ENCODE results near the gene ERICH6B.

- TF ChIP-seq CTCF (IDR thresholded peaks at IDR 0.05; ENCODE audit: insufficient read depth, low read length, poor library complexity, severe bottlenecking) (no peak), EZH2phosphoT487 (conservative IDR thresholded peaks at IDR 0.05; ENCODE audit: low read length) (no peak)
Measured at GRCh38 chr13:45554604-45555109, 60.9 kb downstream of the ERICH6B start.

Measured in SU-DHL-6 (cell line).